Activated CD8-positive, alpha-beta memory T cell treated with anti-CD3 and anti-CD28 coated beads for 36 hours (primary cell): Measurements from ENCODE around the gene ADGRV1. TPM values are rescaled to one million over a fixed set of nuclear protein-coding genes. Genes with fewer than 3 reads are reported as not detected.
"Not testable (repeated sequence)": the region's sequence is repeated elsewhere in the genome, so short reads cannot be mapped to it uniquely, and the experiment has no call there.

Experiments used
- CTCF ChIA-PET: fragments of 350-600 bp; sonication (Branson Sonifier 250); formaldehyde crosslinking; loops from one replicate; lab custom pipeline; 2021; ENCODE audit warnings: antibody characterized with exemption; lab: Charles Lee
- POLR2A ChIA-PET: fragments of 350-600 bp; sonication (Branson Sonifier 250); formaldehyde crosslinking; loops from one replicate; lab custom pipeline; 2021; ENCODE audit warnings: antibody characterized with exemption; lab: Charles Lee
- total RNA-seq, 2 experiments: library from RNA; stranded (reverse); gene quantifications; one replicate each; pipeline ENCODE4 v1.2.3, GENCODE V29; 2021

Gene ADGRV1
- total RNA-seq, 2 experiments from 2014 or later: 0.34 TPM; not detected in 1

DNA sequence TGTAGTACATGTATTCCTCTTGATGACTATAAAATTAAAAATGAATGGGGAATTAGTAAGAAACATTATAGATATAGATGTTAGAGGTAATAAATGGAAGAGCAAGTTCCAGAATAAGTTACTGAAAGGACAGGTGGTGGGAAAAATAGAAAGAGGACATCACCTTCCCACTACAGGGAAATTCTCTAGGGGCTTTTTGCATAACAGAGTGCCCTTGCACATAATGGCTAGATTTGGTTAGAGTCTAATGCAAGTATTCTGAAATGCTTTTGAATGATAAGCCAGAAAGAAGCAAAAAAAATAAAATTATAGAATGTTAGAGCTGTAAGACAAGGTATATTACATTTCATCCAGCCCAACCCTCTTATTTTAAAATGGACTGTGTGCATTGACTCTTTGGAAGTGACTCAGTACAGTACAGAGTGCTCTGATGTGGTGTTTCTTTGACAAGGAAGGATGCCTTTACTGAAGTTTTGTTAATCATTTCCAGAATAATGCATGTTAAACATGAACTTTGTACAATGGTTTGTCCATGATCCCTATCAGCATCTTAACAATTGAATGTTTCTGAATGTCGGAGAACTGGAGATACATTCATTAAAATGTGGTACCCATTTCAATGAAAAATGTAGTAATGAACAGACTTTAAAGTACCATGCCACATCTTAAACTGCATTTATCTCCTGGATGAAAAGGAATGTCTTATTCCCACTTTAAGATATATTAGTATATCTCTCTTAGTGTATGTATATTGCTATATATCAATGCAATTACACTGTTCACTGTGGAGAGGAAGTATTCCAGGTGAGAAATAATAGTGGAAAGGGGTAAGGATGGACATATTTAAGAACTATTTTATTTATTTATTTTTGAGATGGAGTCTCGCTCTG lies 391.1 kb downstream of the ADGRV1 start:
- ChIA-PET POLR2A (no interaction called here), CTCF (no interaction called here)

GRCh38 chr5:90955001-90955635 lies 396.5 kb downstream of the ADGRV1 start:
- ChIA-PET CTCF (no interaction called here), POLR2A (no interaction called here)

DNA sequence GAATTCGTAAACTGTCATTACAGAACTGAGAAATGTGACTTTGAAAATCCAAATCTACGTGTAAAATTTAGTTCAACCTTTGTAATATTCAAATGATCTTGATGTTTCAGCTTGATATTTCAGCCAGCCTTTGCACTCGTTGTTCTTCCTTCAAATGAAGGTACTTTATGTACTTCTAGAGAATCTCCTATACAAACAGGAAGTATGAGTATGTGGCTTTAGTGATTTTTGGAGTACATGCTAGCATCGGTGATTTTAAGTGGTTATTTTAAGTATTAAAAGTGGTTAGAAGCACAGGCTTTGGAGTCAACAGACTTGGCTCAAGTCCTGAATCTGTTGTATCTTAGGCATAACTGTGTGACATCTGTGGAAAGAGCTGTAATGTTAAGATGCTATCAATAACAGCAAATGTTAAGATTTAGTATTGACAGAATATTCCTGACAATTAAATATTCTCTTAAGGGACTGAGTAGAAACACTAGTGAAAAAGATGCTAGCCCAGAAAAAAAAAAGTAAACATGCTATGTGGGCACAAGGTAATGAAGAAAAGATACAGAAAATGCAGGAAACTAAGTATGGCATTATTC lies 398.0 kb downstream of the ADGRV1 start:
- POLR2A ChIA-PET: no interaction called here
- CTCF ChIA-PET: no interaction called here

DNA sequence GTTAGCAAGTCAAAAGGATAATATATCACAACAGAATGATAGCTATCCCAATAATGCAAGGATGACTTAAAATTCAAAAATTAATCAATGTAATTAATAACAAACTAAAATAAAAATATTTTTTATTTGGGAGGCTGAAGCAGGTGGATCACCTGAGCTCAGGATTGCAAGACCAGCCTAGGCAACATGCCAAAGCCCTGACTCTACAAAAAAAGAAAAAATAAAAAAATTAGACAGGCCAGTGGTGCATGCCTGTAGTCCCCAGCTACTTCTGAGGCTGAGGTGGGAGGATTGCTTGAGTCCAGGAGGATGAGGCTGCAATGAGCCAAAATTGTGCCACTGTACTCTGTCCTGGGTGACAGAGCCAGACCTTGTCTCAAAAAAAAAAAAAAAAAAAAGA lies 399.3 kb downstream of the ADGRV1 start:
- ChIA-PET POLR2A (no interaction called here), CTCF (no interaction called here)

DNA sequence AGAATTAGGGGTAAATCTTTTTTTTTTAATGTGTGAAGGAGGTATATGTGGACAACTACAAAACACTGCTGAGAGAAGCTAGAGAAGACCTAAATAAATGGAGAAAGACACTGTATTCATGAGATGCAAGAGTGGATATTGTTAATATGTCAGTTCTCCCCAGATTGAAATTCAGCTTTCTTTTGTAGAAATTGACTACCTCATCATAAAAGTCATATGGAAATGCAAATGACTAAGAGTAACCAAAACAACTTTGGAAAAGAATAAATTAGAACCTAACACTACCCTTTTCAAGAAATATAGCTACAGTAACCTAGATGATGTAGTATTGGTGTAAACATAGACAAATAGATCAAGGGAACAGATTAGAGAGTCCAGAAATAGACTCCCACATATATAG lies 400.7 kb downstream of the ADGRV1 start:
- CTCF ChIA-PET: no interaction called here
- POLR2A ChIA-PET: no interaction called here

DNA sequence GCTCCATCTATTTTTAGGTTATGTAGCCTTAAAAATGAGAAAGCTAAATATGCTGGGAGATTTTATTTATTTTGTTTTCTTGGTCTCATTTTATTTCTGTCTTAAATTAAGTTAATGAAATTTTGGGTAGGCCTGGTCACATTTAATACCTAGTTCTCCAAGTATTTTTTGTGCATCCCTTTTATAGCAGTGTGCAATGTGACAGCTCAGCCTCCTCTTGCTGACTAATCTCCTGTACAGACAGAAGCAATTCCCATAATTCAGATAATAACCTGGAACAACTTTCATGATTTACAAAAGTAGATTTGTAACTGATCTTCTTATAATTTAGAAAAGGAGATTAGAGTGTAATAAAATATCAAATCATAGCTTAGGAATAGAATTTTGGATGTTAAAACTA lies 403.9 kb downstream of the ADGRV1 start:
- POLR2A ChIA-PET: no interaction called here
- CTCF ChIA-PET: no interaction called here

GRCh38 chr5:90965110-90965685 lies 406.6 kb downstream of the ADGRV1 start:
- CTCF ChIA-PET: no interaction called here
- POLR2A ChIA-PET: no interaction called here

GRCh38 chr5:90967443-90967842 lies 408.8 kb downstream of the ADGRV1 start:
- ChIA-PET POLR2A (interaction anchor here (0.9 kb wide), 1 partner anchor 94 kb away, joined by 4 read pairs; no protein-coding TSS in a partner anchor), CTCF (no interaction called here)

GRCh38 chr5:90967851-90968250 lies 409.3 kb downstream of the ADGRV1 start:
- CTCF ChIA-PET: no interaction called here

GRCh38 chr5:90968319-90968718 lies 409.7 kb downstream of the ADGRV1 start:
- CTCF ChIA-PET: no interaction called here
- POLR2A ChIA-PET: no interaction called here

More at GRCh38 chr5:90967851-90968250, 409.3 kb downstream of the ADGRV1 start:
- POLR2A ChIA-PET: no interaction called here

DNA sequence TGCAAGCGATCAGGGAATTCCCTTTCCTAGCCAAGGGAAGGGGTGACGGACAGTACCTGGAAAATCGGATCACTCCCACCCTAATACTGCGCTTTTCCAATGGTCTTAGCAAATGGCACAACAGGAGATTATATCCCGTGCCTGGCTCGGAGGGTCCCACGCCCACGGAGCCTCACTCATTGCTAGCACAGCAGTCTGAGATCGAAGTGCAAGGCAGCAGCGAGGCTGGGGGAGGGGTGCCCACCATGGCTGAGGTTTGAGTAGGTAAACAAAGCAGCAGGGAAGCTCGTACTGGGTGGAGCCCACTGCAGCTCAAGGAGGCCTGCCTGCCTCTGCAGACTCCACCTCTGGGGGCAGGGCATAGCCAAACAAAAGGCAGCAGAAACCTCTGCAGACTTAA lies 411.3 kb downstream of the ADGRV1 start:
- CTCF ChIA-PET, POLR2A ChIA-PET: not testable (repeated sequence)

- ChIA-PET POLR2A (no interaction called here), CTCF (no interaction called here)
Measured at GRCh38 chr5:90981177-90981576, 422.6 kb downstream of the ADGRV1 start.

- POLR2A ChIA-PET: no interaction called here
Measured at GRCh38 chr5:90981821-90982220, 423.2 kb downstream of the ADGRV1 start.

DNA sequence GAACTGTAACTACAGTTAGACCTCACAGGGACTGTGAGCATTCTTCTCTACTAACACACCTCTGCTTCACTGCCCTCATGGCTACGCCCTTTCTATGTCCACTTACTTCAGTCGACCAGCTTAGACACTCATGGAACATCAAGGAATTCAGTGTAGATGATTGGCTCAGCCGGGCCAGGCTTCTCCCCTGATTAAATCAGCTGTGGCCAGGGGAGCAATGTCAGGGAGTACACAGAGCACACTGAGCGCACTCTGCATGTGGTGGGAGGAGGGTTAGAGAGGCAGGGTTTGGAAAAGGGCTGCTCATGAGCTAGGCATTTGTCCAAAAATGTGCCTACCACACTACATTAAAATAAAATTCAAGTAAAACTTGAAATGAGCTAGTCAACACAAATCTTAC lies 424.0 kb downstream of the ADGRV1 start:
- CTCF ChIA-PET: no interaction called here
- POLR2A ChIA-PET: no interaction called here

More at GRCh38 chr5:90981821-90982220, 423.2 kb downstream of the ADGRV1 start:
- CTCF ChIA-PET: no interaction called here

- ChIA-PET POLR2A (no interaction called here), CTCF (no interaction called here)
Measured at GRCh38 chr5:90983148-90983547, 424.6 kb downstream of the ADGRV1 start.

DNA sequence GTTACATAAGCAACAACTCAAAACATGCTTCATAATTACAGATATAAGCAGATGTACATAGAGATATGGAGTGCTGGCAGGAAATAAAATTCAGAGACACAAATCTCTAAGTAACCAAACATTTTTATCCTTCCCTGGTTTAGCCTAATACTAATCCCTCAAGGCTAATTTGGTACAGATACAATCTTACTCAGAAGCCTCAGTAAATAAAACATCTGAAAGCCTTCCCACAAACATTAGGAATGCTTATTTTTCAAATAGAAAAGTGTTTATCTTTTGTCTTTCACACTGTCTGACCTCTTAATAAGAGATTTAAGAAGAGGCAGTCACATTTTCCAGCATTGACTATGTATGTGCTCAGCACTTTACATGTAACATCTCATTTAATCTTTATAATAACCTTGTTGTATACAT lies 425.1 kb downstream of the ADGRV1 start:
- POLR2A ChIA-PET: no interaction called here
- CTCF ChIA-PET: no interaction called here

GRCh38 chr5:90985341-90985740 lies 426.7 kb downstream of the ADGRV1 start:
- ChIA-PET POLR2A (no interaction called here), CTCF (no interaction called here)

GRCh38 chr5:90987726-90988125 lies 429.1 kb downstream of the ADGRV1 start:
- POLR2A ChIA-PET: no interaction called here
- CTCF ChIA-PET: no interaction called here

- ChIA-PET POLR2A (no interaction called here), CTCF (no interaction called here)
Measured at GRCh38 chr5:90991201-90991600, 432.6 kb downstream of the ADGRV1 start.

DNA sequence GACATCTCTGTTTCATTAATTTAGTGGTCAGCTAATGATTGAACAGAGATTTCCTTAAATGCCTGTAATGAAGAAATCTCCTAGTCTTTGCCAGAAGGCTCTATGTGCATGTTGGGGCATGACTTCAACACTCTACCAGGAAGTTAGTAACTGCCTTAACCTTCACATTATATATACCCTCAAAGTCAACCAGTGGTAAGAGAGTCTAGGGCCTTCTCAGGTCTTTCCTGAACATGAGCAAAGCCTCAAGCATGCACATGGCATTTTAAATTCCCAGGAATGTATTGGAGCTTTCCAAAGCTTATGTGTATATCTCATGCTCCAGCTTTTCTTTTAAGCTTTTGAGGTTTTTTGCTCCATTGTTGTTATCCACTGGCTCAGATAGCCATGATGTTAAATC lies 436.2 kb downstream of the ADGRV1 start:
- CTCF ChIA-PET: no interaction called here
- POLR2A ChIA-PET: interaction anchor here (0.5 kb wide), 1 partner anchor 153 kb away, joined by 3 read pairs; no protein-coding TSS in a partner anchor
